Colonic mucosa (tissue), 4 donors: Measurements from ENCODE around the gene SMC3. TPM values are rescaled to one million over a fixed set of nuclear protein-coding genes. Genes with fewer than 3 reads are reported as not detected.
A peak's percentile ranks its signal among the peaks of the same experiment; 100 is the strongest.

Experiments
- DNase-seq: peaks from one replicate; pipeline ENCODE4 v3.0.0-alpha.2; 2020
- H3K27ac ChIP-seq: fragments of 200-600 bp; one replicate; pipeline ENCODE4 v1.8.0; 2021
- H3K27me3 ChIP-seq: fragments of 200-600 bp; one replicate; pipeline ENCODE4 v1.8.0; 2021
- H3K36me3 ChIP-seq: fragments of 200-600 bp; one replicate; pipeline ENCODE4 v1.8.0; 2021
- H3K4me1 ChIP-seq: fragments of 200-600 bp; one replicate; pipeline ENCODE4 v1.8.0; 2021; ENCODE audit warnings: mild to moderate bottlenecking
- H3K4me3 ChIP-seq: fragments of 200-600 bp; one replicate; pipeline ENCODE4 v1.8.0; 2021
- H3K9ac ChIP-seq, 2 donors: one replicate each; pipeline ENCODE4 v1.7.0; 2013; ENCODE audit warnings: control low read depth in 2 of 2, low read depth in 2 of 2, low read length in 2 of 2
- H3K9me3 ChIP-seq: fragments of 200-600 bp; one replicate; pipeline ENCODE4 v1.8.0; 2021
- CTCF ChIP-seq: fragments of 200-600 bp; IDR thresholded peaks from one replicate; pipeline ENCODE4 v1.8.0; 2022; ENCODE audit warnings: antibody characterized with exemption, mild to moderate bottlenecking
- intact Hi-C: fragments of 100-400 bp; cut with DNase I; formaldehyde crosslinking; loops from one replicate; pipeline ENCODE4 v1.14.1; 2022
- total RNA-seq, 2 donors: library from RNA; stranded (reverse); fragmentation: NEBNext Ultra II Directional in 1 of 2; extraction: Animal tissue kit (Norgen Biotek cat#: 25700) in 1 of 2; gene quantifications; one replicate each; pipeline ENCODE4 v1.2.1, GENCODE V29; 2021
- donor health status: healthy.
- donor health status: DM: no; HTN: no; CAD: no.
- donor health status: DM: no; HTN: no; CAD: no.

The SMC3 gene
- total RNA-seq, 2 donors from 2014 or later = 26.9 to 33.0 TPM

GRCh38 chr10:110563132-110563531 is 4.4 kb upstream of the SMC3 start:
- H3K4me1 ChIP-seq = peaks cover 5% of the 10 kb centered on the region
- H3K9me3 ChIP-seq = no peaks in the 10 kb centered on the region
- H3K9ac ChIP-seq = no peak overlapping the region
- H3K36me3 ChIP-seq = no peaks in the 10 kb centered on the region
- no peak for DNase-seq
- intact Hi-C loops = no loop called here
- no peaks in the 10 kb centered on the region for H3K27me3 ChIP-seq
- H3K27ac ChIP-seq = no peak overlapping the region
- no peak for TF ChIP-seq CTCF
- no peak overlapping the region for H3K4me3 ChIP-seq

- peak overlapping the region; percentile 76 for H3K27ac ChIP-seq
- TF ChIP-seq CTCF = no peak
- intact Hi-C loops = no loop called here
- H3K36me3 ChIP-seq = no peaks in the 10 kb centered on the region
- H3K4me3 ChIP-seq = peak overlapping the region; percentile 75
- no peak for DNase-seq
- no peaks in the 10 kb centered on the region for H3K27me3 ChIP-seq
- peaks cover 5% of the 10 kb centered on the region for H3K4me1 ChIP-seq
- no peaks in the 10 kb centered on the region for H3K9me3 ChIP-seq
- H3K9ac ChIP-seq = peak overlapping the region in 1 of 2 donors; percentile 84
These were observed 859 bp upstream of the SMC3 start for GRCh38 chr10:110566472-110567200.

- Histone ChIP-seq H3K9ac (peak overlapping the region; percentile 84 to 94), H3K9me3 (no peaks in the 10 kb centered on the region), H3K4me1 (peaks cover 5% of the 10 kb centered on the region), H3K27me3 (no peaks in the 10 kb centered on the region), H3K4me3 (peak overlapping the region; percentile 75), H3K27ac (peak overlapping the region; percentile 76), H3K36me3 (no peaks in the 10 kb centered on the region)
- TF ChIP-seq CTCF = no peak
- intact Hi-C loops = no loop called here
- DNase-seq = peak; percentile 53
These were observed 700 bp downstream of the SMC3 start for GRCh38 chr10:110568055-110568735.

- no peak overlapping the region for H3K4me3 ChIP-seq
- no peak for TF ChIP-seq CTCF
- no peak for DNase-seq
- peak overlapping the region in 1 of 2 donors; percentile 12 for H3K9ac ChIP-seq
- H3K4me1 ChIP-seq = peaks cover 5% of the 10 kb centered on the region
- H3K27me3 ChIP-seq = no peaks in the 10 kb centered on the region
- intact Hi-C loops = no loop called here
- H3K36me3 ChIP-seq = no peaks in the 10 kb centered on the region
- H3K27ac ChIP-seq = no peak overlapping the region
- H3K9me3 ChIP-seq = no peaks in the 10 kb centered on the region
These were observed 1.6 kb downstream of the SMC3 start for GRCh38 chr10:110569122-110569521.

GRCh38 chr10:110569736-110570135 is 2.2 kb downstream of the SMC3 start:
- no peak for DNase-seq
- no peak for TF ChIP-seq CTCF
- intact Hi-C loops = no loop called here
- Histone ChIP-seq H3K9ac (no peak overlapping the region), H3K27ac (no peak overlapping the region), H3K27me3 (no peaks in the 10 kb centered on the region), H3K4me1 (peaks cover 5% of the 10 kb centered on the region), H3K36me3 (no peaks in the 10 kb centered on the region), H3K9me3 (no peaks in the 10 kb centered on the region), H3K4me3 (no peak overlapping the region)
